ENCODE results near the gene FBXO34. TPM values are rescaled to one million over a fixed set of nuclear protein-coding genes. Genes with fewer than 3 reads are reported as not detected.

The FBXO34 gene
- total RNA-seq, 2 donors from 2014 or later: 26.0 to 32.7 TPM

GRCh38 chr14:55366271-55366670 lies 95.0 kb downstream of the FBXO34 start:
- H3K27me3 ChIP-seq: no peaks in the 10 kb centered on the region
- H3K4me1 ChIP-seq: no peaks in the 10 kb centered on the region
- no peaks in the 10 kb centered on the region for H3K9me3 ChIP-seq
- no peak overlapping the region for H3K4me3 ChIP-seq
- no peak for DNase-seq (ENCODE audit: low spot score)
- TF ChIP-seq CTCF (IDR thresholded peaks at IDR 0.05): no peak
- peaks cover 20% of the 10 kb centered on the region for H3K36me3 ChIP-seq
- no peak overlapping the region for H3K27ac ChIP-seq

GRCh38 chr14:55370883-55371455 lies 99.7 kb downstream of the FBXO34 start:
- Histone ChIP-seq H3K4me3 (no peak overlapping the region), H3K9me3 (no peaks in the 10 kb centered on the region), H3K27ac (no peak overlapping the region), H3K36me3 (peaks cover 30% of the 10 kb centered on the region), H3K4me1 (no peaks in the 10 kb centered on the region), H3K27me3 (no peaks in the 10 kb centered on the region)
- TF ChIP-seq CTCF (IDR thresholded peaks at IDR 0.05): no peak
- no peak for DNase-seq (ENCODE audit: low spot score)

- Histone ChIP-seq H3K4me1 (no peaks in the 10 kb centered on the region), H3K27me3 (no peaks in the 10 kb centered on the region), H3K9me3 (no peaks in the 10 kb centered on the region), H3K4me3 (no peak overlapping the region), H3K36me3 (peaks cover 45% of the 10 kb centered on the region), H3K27ac (no peak overlapping the region)
- DNase-seq (ENCODE audit: low spot score): no peak
- TF ChIP-seq CTCF (IDR thresholded peaks at IDR 0.05): no peak
Measured at GRCh38 chr14:55372423-55372822, 101.2 kb downstream of the FBXO34 start.

- Histone ChIP-seq H3K4me1 (no peaks in the 10 kb centered on the region), H3K4me3 (no peak overlapping the region), H3K27ac (no peak overlapping the region), H3K36me3 (peaks cover 47% of the 10 kb centered on the region), H3K9me3 (no peaks in the 10 kb centered on the region), H3K27me3 (no peaks in the 10 kb centered on the region)
- TF ChIP-seq CTCF (IDR thresholded peaks at IDR 0.05): no peak
- DNase-seq (ENCODE audit: low spot score): no peak
Measured at GRCh38 chr14:55372825-55373224, 101.6 kb downstream of the FBXO34 start.

- H3K27ac ChIP-seq: no peak overlapping the region
- DNase-seq (ENCODE audit: low spot score): no peak
- no peaks in the 10 kb centered on the region for H3K27me3 ChIP-seq
- no peaks in the 10 kb centered on the region for H3K4me1 ChIP-seq
- no peak overlapping the region for H3K4me3 ChIP-seq
- H3K9me3 ChIP-seq: no peaks in the 10 kb centered on the region
- peaks cover 42% of the 10 kb centered on the region for H3K36me3 ChIP-seq
- no peak for TF ChIP-seq CTCF (IDR thresholded peaks at IDR 0.05)
Measured at GRCh38 chr14:55373784-55374705, 102.8 kb downstream of the FBXO34 start.

Data from right atrium auricular region (tissue), 2 donors.